HG03095 (cell line): Measurements from ENCODE around the gene ACOT11.
"Not testable (repeated sequence)": the region's sequence is repeated elsewhere in the genome, so short reads cannot be mapped to it uniquely, and the experiment has no call there.

Experiments used
- ATAC-seq: cut with Tn5 transposase; IDR thresholded peaks from one replicate; pipeline ENCODE4 v1.9.1; 2021; ENCODE audit warnings: moderate library complexity; ENCODE audit not compliant: unreplicated experiment

Gene ACOT11

DNA sequence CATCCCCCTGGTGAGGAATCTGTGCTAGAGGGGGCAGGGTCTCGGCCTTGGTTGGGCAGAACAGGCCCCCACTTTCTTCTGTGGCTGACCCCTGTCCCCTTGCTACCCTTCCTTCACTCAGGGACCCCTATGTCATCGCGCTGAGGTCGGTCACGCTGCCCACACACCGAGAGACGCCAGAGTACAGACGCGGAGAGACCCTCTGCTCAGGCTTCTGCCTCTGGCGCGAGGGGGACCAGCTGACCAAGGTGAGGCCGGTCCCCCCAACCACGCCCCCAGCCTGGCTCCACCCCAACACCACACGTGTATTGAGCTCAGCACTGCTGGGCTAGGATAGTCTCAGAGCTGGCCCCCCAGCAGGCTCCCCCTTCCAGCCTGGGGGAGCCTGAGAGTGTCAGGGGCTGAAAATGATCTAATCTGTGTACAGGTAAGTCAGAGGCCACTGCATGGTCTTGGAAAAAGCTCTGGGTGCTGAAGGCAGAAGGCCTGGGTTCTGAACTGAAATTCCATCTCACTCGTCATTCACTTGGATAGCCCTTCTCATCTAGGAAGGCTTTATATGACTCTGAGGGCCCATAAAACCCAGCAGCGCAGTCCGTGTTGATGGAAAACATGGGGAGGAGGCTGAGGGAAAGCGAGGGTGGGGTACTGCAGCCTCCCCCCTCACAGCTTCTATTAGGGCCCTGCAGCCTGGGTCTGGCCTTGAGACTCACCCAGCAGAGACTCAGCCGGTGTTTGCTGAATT lies 60.0 kb downstream of the ACOT11 start:
- no peak for ATAC-seq

- no peak for ATAC-seq
Measured at GRCh38 chr1:54608566-54609230, 60.7 kb downstream of the ACOT11 start.

DNA sequence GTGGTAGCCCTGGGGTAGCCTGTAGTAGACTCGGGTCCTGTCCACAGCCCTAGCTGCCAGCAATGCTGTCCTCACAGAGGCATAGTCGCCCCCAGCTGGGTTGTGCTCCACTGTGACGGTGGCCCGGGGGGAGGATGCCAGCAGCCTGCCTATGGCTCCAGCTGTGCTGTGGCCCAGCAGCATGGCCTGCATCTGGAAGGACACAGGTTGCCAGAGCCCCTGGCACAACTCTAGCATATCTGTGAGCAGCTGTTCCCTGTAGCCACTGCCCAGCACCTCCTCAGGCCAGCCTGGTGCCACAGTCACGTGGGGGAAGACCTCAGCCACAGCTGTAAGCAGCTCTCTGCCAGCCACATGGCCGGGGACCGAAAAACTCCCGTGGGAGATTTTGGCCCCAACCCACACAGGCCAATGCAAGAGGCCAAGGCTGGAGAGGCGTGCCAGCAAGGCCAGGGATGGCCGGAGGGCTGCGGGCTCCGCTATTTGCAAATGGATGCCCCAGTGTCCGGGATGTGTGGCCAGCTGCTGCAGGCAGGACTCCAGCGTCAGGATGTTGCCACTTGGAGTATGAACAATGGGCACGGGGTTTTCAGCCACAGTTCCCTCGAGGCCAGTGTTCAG lies 61.4 kb downstream of the ACOT11 start:
- no peak for ATAC-seq

GRCh38 chr1:54610048-54610447 lies 62.0 kb downstream of the ACOT11 start:
- no peak for ATAC-seq

DNA sequence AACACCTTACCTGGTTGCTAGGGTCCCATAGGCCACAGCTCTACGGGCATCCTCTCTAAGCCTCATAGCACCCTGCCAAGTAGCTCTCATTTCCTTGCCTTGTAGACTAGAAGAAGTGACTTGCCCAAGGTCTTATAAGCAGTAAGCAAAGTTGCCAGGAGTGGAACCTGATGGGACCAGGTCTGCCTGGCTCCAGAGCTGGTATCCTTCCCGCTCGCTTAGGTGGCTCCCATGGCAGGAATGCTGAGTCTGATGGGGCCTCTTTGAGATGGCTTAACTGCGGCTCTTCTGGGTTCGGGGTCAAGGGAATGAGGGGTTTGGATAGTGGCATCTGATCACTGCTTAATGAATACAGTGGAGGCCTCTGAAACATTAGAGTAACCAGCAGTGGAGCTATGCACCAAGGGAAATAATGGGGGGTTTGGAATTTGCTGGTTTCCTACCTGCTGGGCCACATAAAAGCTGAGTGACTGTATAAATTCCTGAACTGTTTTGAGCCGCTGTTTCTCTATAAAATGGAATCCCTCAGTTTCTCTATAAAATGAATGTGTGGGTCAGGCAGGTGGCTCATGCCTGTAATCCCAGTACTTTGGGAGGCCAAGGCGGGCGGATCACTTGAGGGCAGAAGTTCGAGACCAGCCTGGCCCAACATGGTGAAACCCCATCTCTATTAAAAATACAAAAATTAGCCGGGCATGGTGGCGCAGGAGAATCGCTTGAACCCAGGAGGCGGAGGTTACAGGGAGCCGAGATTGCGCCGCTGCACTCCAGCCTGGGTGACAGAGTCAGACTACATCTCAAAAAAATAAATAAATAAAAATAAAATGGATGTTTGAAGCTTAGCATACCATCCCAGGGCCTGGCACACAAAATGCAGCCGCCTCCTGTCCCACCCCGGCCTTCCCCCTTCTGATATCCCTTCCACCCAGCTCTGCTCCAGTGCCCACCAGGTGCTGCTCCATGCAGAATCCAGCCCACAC lies 62.9 kb downstream of the ACOT11 start:
- no peak for ATAC-seq

DNA sequence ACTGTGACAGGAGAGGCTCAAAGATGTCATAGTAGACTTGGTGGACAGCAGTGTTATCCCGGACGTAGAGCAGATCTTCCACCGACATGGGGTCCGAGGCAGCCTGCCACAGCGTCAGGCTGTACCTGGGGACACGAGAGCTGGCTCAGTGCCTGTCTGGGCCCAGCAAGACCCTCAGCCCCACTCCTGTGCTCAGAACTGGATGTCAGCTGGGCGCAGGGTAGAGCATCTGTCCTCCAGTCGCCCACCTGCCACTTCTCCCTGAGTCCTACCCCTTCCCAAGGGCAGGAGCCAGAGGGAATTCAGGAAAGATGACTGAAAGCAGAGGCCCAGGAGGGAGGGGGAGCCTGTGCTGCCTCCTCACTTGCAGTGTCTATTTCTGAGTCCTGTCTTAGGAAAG lies 63.6 kb downstream of the ACOT11 start:
- no peak for ATAC-seq

DNA sequence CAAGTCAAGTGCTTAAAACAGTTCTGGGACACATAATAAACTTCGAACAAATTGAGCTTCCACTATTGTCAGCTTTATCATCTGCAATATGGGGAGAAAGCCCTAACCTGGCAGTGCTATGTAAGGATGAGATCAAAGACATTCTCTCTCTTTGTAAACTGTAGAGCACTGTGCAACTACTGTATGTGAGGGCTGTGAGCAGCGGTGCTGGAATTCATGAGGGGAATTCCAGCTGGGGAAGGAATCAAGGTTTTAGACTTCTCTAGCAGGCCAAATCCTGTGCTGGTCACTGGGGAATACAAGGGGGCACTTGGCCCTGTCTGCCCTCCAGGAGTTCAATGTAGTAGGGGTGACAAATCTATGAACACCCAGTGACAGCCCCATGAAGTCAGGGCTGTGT lies 66.0 kb downstream of the ACOT11 start:
- ATAC-seq, result no peak

GRCh38 chr1:54614563-54614962 lies 66.5 kb downstream of the ACOT11 start:
- no peak for ATAC-seq

GRCh38 chr1:54615531-54616279 lies 67.7 kb downstream of the ACOT11 start:
- ATAC-seq, result no peak

DNA sequence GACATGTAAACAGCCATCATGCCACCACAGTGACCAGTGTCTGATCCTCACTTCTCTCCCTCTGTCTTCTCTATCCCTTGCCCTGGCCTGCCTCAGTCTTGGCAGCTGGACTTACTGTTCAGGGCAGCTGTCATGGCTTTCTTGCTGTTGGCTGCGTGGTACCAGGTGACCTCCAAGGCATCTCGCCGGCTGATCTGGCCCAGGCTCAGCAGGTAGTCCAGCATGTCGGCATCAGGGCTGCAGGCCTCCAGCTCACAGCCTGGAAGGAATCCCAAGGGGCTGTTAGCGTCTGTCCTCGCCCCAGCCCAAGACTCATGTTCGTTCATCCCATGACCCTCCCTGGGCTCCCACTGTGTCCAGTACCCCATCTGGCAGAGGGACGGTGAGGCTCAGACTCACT lies 71.7 kb downstream of the ACOT11 start:
- no peak for ATAC-seq

DNA sequence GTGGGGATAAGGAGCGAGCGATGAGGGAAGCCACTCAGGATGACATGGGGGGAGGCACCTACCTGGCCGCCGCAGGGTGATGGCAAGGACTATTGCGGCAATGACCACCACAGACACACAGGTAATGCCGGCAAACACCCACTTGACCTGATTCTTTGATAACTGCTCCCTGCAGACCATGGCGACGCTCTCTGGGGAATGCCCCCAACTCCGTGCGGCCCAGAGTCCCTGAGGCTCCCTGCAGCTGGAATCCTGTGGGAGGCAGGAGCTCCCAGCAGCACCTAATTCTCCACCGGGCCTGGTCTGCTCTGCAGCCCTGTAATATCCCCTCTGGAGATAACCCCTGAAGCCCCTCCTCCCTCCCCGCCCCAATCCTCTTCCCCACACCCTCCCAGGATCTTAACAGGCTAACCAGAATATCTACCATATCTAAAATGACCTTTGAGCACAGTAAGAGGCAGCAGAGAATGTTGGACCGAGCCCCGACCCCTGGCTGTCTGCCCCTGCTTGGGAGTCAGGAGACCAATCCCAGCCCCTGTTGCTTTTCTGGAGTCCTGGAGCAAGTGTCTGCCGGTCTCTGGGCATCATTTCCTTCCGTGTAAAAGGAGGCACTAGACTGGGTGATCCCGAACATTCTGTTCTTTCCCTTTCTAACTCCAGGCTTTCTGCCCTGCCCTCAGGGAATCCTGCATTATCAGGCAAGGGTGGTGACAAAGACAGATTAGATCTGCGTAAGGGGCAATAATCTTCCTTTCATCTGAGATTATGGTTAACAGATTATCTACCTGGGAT lies 75.4 kb downstream of the ACOT11 start, which contains the start of gene FAM151A:
FAM151A (minus strand) TSS at position 310 of the 792 bp plus-strand sequence; CDS start at position 180, 130 bp downstream.
- ATAC-seq, result no peak

GRCh38 chr1:54624466-54625464 lies 76.7 kb downstream of the ACOT11 start:
- no peak for ATAC-seq

DNA sequence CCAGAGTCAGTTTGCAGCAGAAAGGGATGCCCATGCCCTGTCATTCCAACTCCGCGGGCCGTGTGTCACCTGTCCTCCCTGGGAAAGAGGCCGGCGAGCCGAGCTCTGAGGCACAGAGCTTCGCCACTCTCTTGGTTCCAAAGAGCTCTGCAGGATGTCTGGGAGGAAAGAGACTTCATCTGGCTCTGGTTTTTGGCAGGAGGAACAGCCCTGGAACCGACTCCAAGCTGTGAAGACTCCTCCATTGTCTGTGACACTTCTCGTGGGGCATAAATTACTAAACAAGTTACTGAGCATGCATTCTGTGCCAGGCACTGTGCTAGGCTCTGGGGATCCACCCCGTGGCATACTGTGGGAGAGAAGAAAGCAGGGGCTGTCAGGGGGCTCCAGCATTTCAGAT lies 79.2 kb downstream of the ACOT11 start:
- no peak for ATAC-seq

DNA sequence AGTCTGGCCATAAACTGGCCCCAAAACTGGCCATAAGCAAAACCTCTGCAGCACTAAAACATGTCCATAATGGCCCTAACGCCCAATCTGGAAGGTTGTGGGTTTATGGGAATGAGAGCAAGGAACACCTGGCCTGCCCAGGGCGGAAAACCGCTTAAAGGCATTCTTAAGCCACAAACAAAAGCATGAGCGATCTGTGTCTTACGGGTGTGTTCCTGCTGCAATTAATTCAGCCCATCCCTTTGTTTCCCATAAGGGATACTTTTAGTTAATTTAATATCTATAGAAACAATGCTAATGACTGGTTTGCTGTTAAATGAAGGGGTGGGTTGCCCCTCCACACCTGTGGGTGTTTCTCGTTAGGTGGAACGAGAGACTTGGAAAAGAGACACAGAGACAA lies 87.8 kb downstream of the ACOT11 start:
- ATAC-seq, result not testable (repeated sequence)

- ATAC-seq, result not testable (repeated sequence)
Measured at GRCh38 chr1:54636461-54637446, 88.7 kb downstream of the ACOT11 start.

GRCh38 chr1:54640361-54640760 lies 92.3 kb downstream of the ACOT11 start:
- no peak for ATAC-seq
